ENCODE results near the gene R3HDM4. TPM values are rescaled to one million over a fixed set of nuclear protein-coding genes. Genes with fewer than 3 reads are reported as not detected.

Gene R3HDM4
- polyA plus RNA-seq, 4 donors = 29.5 to 52.7 (median 42.3) TPM

DNA sequence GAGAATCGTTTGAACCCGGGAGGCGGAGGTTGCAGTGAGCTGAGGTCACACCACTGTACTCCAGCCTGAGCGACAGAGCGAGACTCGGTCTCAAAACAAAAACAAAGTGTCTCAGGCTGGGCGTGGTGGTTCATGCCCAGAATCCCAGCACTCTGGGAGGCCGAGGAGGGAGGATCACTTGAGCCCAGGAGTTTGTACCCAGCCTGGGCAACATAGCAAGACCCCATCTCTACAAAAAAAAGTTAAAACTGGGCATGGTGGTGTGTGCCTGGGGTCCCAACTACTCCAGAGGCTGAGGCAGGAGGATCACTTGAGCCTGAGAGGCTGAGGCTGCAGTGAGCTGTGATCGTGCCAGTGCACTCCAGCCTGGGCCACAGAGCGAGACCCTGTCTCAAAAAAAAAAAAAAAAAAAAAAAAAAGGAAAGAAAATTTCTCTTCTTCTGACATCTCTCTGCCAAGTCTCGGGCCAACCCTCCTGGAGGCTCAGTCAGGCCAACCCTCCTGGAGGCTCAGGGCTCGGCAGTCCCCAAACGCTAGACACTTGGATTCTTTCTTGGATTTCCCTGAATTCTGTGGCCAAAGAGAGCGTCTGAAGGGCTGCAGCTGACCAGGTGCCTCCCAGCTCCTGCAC is 39.1 kb upstream of the R3HDM4 start:
- peaks cover 5 to 88% (median 11%) of the 10 kb centered on the region in 3 donors for H3K4me1 ChIP-seq (ENCODE audit: control insufficient read depth in 3 of 3, insufficient read depth in 2 of 3, low read depth in 1 of 3, low read length in 2 of 3)
- 29 to 53% (median 35%) methylated on average over 13 to 14 of the region's 14 CpGs for WGBS, 3 donors
- no peak overlapping the region for H3K4me3 ChIP-seq (ENCODE audit: low read depth in 1 of 3, low read length in 3 of 3)
- H3K27ac ChIP-seq (ENCODE audit: low read depth in 1 of 3, low read length in 2 of 3) = peak overlapping the region in 1 of 3 donors; percentile 100
- H3K9me3 ChIP-seq (ENCODE audit: control insufficient read depth in 2 of 2, insufficient read depth in 1 of 2, low read depth in 1 of 2, low read length in 1 of 2) = no peaks in the 10 kb centered on the region
- DNase-seq (peak in 1 of 2 donors; percentile 35), FAIRE-seq (no peak)
- H3K27me3 ChIP-seq (ENCODE audit: control insufficient read depth in 3 of 3, insufficient read depth in 3 of 3, low read length in 3 of 3) = no peaks in the 10 kb centered on the region
- H3K36me3 ChIP-seq (ENCODE audit: control insufficient read depth in 3 of 3, insufficient read depth in 2 of 3, low read depth in 1 of 3, low read length in 3 of 3) = peaks cover 0 to 94% (median 0%) of the 10 kb centered on the region in 3 donors

DNA sequence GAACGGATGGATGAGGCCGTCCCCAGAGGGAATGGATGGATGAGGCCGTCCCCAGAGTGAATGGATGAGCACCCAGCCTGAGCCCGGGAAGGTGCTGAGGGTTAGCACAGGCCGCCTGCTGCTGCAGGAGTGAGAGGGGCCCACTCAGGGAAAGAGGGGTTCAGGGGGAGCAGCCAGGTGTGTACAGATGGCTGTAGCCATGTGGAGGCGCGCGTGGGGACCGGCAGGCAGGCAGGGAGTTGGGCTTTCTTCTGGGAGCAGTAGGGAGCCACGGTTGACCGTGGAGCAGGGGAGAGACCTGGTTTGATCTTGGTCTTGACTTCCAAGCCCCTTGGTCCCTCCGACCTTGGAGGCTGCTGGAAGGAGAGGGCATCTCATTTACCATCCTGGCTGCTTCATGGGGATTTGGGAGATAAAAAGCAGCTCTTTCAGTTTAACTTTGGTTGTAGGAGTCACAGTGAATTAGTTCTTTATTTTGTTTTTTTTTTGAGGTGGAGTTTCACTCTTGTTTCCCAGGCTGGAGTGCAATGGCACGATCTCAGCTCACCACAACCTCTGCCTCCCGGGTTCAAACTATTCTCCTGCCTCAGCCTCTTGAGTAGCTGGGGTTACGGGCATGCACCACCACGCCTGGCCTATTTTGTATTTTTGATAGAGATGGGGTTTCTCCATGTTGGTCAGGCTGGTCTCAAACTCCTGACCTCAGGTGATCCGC is 37.5 kb upstream of the R3HDM4 start:
- no peaks in the 10 kb centered on the region for H3K9me3 ChIP-seq (ENCODE audit: control insufficient read depth in 2 of 2, insufficient read depth in 1 of 2, low read depth in 1 of 2, low read length in 1 of 2)
- H3K27ac ChIP-seq (ENCODE audit: low read depth in 1 of 3, low read length in 2 of 3) = peak overlapping the region in 1 of 3 donors; percentile 100
- peaks cover 5 to 88% (median 11%) of the 10 kb centered on the region in 3 donors for H3K4me1 ChIP-seq (ENCODE audit: control insufficient read depth in 3 of 3, insufficient read depth in 2 of 3, low read depth in 1 of 3, low read length in 2 of 3)
- WGBS, 3 donors = 79 to 82% (median 81%) methylated on average over 17 of the region's 17 CpGs
- no peaks in the 10 kb centered on the region for H3K27me3 ChIP-seq (ENCODE audit: control insufficient read depth in 3 of 3, insufficient read depth in 3 of 3, low read length in 3 of 3)
- no peak overlapping the region for H3K4me3 ChIP-seq (ENCODE audit: low read depth in 1 of 3, low read length in 3 of 3)
- FAIRE-seq (no peak), DNase-seq (peak in 1 of 2 donors; percentile 39)
- peaks cover 0 to 92% (median 0%) of the 10 kb centered on the region in 3 donors for H3K36me3 ChIP-seq (ENCODE audit: control insufficient read depth in 3 of 3, insufficient read depth in 2 of 3, low read depth in 1 of 3, low read length in 3 of 3)

DNA sequence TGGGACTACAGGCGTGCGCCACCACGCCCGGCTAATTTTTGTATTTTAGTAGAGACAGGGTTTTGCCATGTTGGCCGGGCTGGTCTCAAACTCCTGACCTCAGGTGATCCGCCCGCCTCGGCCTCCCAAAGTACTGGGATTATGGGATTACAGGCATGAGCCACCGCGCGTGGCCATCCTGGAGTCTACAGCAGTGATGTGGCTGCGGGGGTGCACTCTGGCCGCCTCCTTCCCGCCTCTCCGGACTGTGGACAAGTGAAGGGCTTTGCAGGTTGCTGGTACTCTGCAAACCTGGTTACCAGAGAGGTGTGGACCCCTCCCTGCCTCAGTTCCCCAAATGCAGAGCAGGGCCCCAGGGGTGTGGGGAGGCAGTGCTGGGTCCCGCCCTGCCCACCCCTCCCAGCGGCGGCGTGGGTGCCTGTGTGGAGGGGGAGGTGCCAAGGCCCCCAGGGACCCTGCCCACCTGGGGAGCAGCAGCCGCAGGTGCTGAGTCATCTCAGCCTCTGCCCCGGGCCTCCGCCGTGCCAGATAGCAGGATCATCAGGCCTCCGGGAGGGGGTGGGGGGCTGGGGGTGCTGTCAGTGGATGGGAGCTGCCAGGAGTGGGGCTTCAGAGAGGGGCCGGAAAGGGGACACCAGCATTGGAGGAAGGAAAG is 36.0 kb upstream of the R3HDM4 start:
- Histone ChIP-seq H3K27ac (ENCODE audit: low read depth in 1 of 3, low read length in 2 of 3) (peak overlapping the region in 1 of 3 donors; percentile 89), H3K27me3 (ENCODE audit: control insufficient read depth in 3 of 3, insufficient read depth in 3 of 3, low read length in 3 of 3) (no peaks in the 10 kb centered on the region), H3K36me3 (ENCODE audit: control insufficient read depth in 3 of 3, insufficient read depth in 2 of 3, low read depth in 1 of 3, low read length in 3 of 3) (peaks cover 0 to 92% (median 0%) of the 10 kb centered on the region in 3 donors), H3K4me3 (ENCODE audit: low read depth in 1 of 3, low read length in 3 of 3) (no peak overlapping the region), H3K9me3 (ENCODE audit: control insufficient read depth in 2 of 2, insufficient read depth in 1 of 2, low read depth in 1 of 2, low read length in 1 of 2) (no peaks in the 10 kb centered on the region), H3K4me1 (ENCODE audit: control insufficient read depth in 3 of 3, insufficient read depth in 2 of 3, low read depth in 1 of 3, low read length in 2 of 3) (peaks cover 5 to 87% (median 11%) of the 10 kb centered on the region in 3 donors)
- 73 to 78% (median 75%) methylated on average over 20 to 25 of the region's 25 CpGs for WGBS, 3 donors
- DNase-seq = peak in 1 of 2 donors; percentile 49
- FAIRE-seq = no peak

DNA sequence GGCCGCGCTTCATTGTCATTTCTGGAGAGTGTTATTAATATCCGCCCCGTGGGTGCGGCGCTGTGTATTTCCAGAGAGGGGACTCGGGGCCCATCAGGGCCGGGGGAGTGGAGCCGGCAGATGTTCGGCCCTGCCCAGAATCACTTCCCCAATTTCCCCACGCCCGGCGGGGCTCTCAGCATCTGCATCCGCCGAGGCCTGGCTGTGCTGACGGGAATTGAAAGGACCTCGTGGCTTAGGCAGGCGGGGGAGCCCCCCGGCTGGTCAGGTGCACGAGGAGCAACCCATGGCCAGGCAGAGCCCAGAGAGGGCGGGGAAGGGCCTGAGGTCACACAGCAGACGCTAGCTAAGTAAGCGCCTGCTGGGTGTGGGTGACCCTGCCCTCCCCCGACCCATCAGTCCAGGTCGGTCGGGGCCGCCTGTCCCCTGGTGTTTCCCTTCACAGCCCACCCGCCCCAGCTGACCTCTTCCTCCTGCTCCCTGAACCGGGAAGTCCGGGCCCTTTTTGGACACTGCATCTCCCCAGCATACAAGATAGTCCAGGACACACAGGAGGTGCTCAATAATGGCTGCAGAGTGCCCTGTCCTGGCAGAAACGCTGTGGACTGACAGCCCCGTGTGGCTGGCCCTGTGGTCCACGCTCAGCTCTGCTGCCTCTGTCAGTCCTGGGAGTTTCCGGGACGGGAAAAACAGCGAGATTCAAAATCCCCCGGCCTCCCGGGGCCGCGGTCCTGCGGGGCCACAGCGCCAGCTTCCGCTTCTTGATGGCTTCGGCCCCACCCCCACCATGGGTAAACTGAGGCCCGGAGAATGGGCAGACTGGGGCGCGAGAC is 34.9 kb upstream of the R3HDM4 start:
- Histone ChIP-seq H3K9me3 (ENCODE audit: control insufficient read depth in 2 of 2, insufficient read depth in 1 of 2, low read depth in 1 of 2, low read length in 1 of 2) (peaks cover 0 to 5% of the 10 kb centered on the region in 2 donors), H3K27me3 (ENCODE audit: control insufficient read depth in 3 of 3, insufficient read depth in 3 of 3, low read length in 3 of 3) (no peaks in the 10 kb centered on the region), H3K36me3 (ENCODE audit: control insufficient read depth in 3 of 3, insufficient read depth in 2 of 3, low read depth in 1 of 3, low read length in 3 of 3) (peaks cover 0 to 95% (median 0%) of the 10 kb centered on the region in 3 donors), H3K4me1 (ENCODE audit: control insufficient read depth in 3 of 3, insufficient read depth in 2 of 3, low read depth in 1 of 3, low read length in 2 of 3) (peaks cover 4 to 87% (median 5%) of the 10 kb centered on the region in 3 donors), H3K4me3 (ENCODE audit: low read depth in 1 of 3, low read length in 3 of 3) (no peak overlapping the region), H3K27ac (ENCODE audit: low read depth in 1 of 3, low read length in 2 of 3) (peak overlapping the region in 2 of 3 donors; percentile 76 to 98)
- DNase-seq = peak in 1 of 2 donors; percentile 27
- WGBS, 3 donors = 71 to 80% (median 73%) methylated on average over 42 to 47 of the region's 47 CpGs
- no peak for FAIRE-seq

DNA sequence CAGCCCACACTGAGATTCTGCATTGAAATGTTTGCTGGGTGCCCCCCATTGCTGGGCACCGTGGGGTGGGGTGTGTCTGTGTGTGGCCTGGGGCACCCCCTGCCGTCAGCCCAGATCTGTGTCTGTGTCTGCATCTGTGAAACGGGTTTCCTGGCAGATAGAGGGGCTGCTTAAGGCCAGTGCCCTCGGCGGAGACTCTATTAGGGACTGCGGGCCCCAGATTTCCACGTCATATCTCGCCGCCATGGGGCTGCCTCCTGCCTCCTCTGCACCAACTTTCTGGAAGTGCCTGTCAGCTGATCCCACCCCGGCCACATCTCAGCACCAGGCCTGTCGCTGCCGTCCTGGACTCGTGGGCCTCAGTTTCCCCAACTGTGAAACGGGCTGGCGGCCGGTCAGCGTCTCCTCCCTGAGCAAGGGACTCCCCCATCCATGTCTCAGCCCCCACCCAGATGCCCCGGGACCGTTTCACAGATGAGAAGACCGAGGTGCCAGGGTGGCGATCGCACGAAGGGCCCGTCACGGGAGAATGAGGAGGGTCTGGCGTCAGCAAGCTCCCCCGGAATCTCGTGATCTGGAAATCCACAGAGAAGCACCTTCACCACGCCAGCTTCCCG is 34.2 kb upstream of the R3HDM4 start:
- WGBS, 3 donors = 80 to 86% (median 85%) methylated on average over 27 to 30 of the region's 30 CpGs
- no peak for FAIRE-seq
- Histone ChIP-seq H3K9me3 (ENCODE audit: control insufficient read depth in 2 of 2, insufficient read depth in 1 of 2, low read depth in 1 of 2, low read length in 1 of 2) (peaks cover 0 to 5% of the 10 kb centered on the region in 2 donors), H3K36me3 (ENCODE audit: control insufficient read depth in 3 of 3, insufficient read depth in 2 of 3, low read depth in 1 of 3, low read length in 3 of 3) (peaks cover 0 to 95% (median 0%) of the 10 kb centered on the region in 3 donors), H3K27me3 (ENCODE audit: control insufficient read depth in 3 of 3, insufficient read depth in 3 of 3, low read length in 3 of 3) (no peaks in the 10 kb centered on the region), H3K27ac (ENCODE audit: low read depth in 1 of 3, low read length in 2 of 3) (peak overlapping the region in 2 of 3 donors; percentile 76 to 98), H3K4me3 (ENCODE audit: low read depth in 1 of 3, low read length in 3 of 3) (no peak overlapping the region), H3K4me1 (ENCODE audit: control insufficient read depth in 3 of 3, insufficient read depth in 2 of 3, low read depth in 1 of 3, low read length in 2 of 3) (peaks cover 0 to 84% (median 0%) of the 10 kb centered on the region in 3 donors)
- no peak for DNase-seq

DNA sequence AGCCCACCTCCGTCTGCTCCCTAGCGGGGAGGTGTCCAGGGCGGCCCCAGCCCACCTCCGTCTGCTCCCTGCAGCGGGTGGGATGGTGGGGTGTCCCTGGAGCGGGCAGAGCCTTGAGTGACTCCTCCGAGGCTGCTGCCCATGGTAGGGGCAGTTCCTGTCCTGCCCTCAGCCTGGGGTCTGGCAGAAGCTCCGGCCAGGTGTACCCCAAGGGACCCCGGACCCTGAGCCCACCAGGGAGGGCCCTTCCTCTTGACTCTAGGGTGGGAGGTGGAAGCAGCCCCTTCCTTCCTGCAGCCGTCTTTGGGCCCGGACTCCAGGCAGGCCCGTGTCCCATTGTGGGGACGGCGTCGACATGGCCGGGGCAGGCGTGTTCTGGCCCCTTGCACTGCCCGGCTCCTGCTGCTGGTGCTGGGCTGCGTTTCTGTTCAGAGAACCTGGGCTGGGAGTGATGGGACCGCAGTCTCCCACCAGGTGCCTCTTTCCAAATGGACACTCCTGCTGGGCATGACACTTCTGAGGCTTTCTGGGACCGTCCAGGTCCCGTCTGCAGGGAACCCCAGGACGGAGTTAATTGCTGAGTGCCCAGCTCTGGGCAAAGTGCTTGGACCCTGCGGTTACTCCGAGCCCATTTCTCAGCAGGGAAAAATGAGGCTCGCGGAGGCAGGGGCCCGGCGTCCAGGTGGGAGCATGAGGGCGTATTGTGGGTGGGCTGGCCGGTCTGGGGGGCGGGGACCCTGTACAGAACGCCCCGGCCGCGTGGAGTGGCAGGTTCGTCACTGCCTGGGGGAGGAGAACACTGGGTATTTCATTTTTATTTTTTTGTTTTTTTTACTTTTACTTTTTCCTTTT is 32.6 kb upstream of the R3HDM4 start:
- DNase-seq (peak in 1 of 2 donors; percentile 18), FAIRE-seq (no peak)
- H3K9me3 ChIP-seq (ENCODE audit: control insufficient read depth in 2 of 2, insufficient read depth in 1 of 2, low read depth in 1 of 2, low read length in 1 of 2) = peaks cover 0 to 5% of the 10 kb centered on the region in 2 donors
- no peak overlapping the region for H3K4me3 ChIP-seq (ENCODE audit: low read depth in 1 of 3, low read length in 3 of 3)
- H3K36me3 ChIP-seq (ENCODE audit: control insufficient read depth in 3 of 3, insufficient read depth in 2 of 3, low read depth in 1 of 3, low read length in 3 of 3) = peaks cover 0 to 95% (median 0%) of the 10 kb centered on the region in 3 donors
- H3K27me3 ChIP-seq (ENCODE audit: control insufficient read depth in 3 of 3, insufficient read depth in 3 of 3, low read length in 3 of 3) = no peaks in the 10 kb centered on the region
- peaks cover 0 to 70% (median 0%) of the 10 kb centered on the region in 3 donors for H3K4me1 ChIP-seq (ENCODE audit: control insufficient read depth in 3 of 3, insufficient read depth in 2 of 3, low read depth in 1 of 3, low read length in 2 of 3)
- WGBS, 3 donors = 79 to 85% (median 80%) methylated on average over 36 to 37 of the region's 37 CpGs
- peak overlapping the region in 1 of 3 donors; percentile 98 for H3K27ac ChIP-seq (ENCODE audit: low read depth in 1 of 3, low read length in 2 of 3)

DNA sequence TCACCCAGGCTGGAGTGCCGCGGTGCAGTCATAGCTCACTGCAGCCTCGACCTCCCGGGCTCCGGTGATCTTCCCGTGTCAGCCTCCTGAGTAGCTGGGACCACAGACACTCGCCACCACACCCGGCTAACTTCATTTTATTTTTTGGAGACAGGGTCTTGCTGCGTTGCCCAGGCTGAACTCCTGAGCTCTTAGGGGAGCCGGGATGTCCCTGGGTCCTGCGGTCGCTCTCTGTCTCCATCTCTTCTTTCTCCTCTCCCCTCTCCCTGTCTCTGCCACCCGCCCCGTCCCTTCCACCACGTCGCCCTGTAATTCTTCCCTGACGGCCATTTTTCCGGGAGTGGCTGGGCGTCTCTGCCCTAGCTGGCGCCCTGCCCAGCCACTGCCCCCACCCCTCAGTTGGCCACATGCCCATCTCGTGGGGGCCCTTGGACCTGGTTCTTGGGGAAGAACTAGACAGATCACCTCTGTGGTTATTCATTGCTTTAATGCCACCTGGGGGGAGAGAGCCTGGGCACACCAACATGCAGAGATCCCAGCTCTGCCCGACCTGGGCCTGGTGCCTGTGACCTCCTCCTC is 31.7 kb upstream of the R3HDM4 start:
- Histone ChIP-seq H3K27ac (ENCODE audit: low read depth in 1 of 3, low read length in 2 of 3) (peak overlapping the region in 1 of 3 donors; percentile 98), H3K36me3 (ENCODE audit: control insufficient read depth in 3 of 3, insufficient read depth in 2 of 3, low read depth in 1 of 3, low read length in 3 of 3) (peaks cover 0 to 96% (median 0%) of the 10 kb centered on the region in 3 donors), H3K27me3 (ENCODE audit: control insufficient read depth in 3 of 3, insufficient read depth in 3 of 3, low read length in 3 of 3) (no peaks in the 10 kb centered on the region), H3K9me3 (ENCODE audit: control insufficient read depth in 2 of 2, insufficient read depth in 1 of 2, low read depth in 1 of 2, low read length in 1 of 2) (peaks cover 0 to 5% of the 10 kb centered on the region in 2 donors), H3K4me3 (ENCODE audit: low read depth in 1 of 3, low read length in 3 of 3) (peak overlapping the region in 1 of 3 donors; percentile 23), H3K4me1 (ENCODE audit: control insufficient read depth in 3 of 3, insufficient read depth in 2 of 3, low read depth in 1 of 3, low read length in 2 of 3) (peaks cover 0 to 72% (median 0%) of the 10 kb centered on the region in 3 donors)
- DNase-seq = peak in 1 of 2 donors; percentile 89
- WGBS, 3 donors = 13 to 64% (median 25%) methylated on average over 17 to 22 of the region's 22 CpGs
- no peak for FAIRE-seq
